Measurements from ENCODE around the gene EPHB2.

DNA sequence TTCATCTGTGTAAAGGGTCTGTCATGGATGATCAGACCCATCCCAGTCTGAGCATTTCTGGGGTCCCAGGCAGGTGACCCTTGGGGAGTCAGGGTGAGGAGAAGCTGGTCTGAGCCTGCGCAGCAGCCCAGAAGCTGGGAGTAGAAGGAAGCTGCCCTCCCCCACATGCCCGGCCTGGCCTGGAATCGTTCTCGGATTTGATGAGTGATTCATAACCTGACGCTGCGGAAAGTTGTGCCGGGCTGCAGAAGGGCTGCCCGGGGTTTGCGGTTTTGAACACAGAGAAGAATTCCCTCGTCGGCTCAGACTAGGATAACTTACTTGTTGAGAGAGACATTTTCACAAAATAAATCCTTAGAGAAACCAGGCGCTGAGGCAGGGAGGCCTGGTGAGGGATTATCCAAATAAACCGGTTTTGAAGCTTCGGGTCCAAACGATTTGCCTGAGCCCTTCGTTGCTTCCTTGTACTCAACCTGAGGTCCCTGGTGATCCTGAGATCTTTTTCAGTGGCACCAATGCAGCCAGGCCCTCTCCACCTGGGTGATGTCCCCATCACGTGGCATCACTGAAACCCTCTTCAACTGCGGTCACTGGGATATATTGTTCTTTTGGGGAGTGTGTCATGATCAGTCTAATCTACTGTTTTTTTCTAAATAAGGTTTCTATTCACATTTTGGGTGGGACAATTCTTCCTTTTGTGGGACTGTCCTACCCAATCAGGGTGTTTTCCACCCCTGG is 29.2 kb downstream of the EPHB2 start:
- TF ChIP-seq POLR2AphosphoS5 (IDR thresholded peaks at IDR 0.05) (no peak), POLR2A (IDR thresholded peaks at IDR 0.05) (no peak)
- TF ChIP-seq, protein P1, sequence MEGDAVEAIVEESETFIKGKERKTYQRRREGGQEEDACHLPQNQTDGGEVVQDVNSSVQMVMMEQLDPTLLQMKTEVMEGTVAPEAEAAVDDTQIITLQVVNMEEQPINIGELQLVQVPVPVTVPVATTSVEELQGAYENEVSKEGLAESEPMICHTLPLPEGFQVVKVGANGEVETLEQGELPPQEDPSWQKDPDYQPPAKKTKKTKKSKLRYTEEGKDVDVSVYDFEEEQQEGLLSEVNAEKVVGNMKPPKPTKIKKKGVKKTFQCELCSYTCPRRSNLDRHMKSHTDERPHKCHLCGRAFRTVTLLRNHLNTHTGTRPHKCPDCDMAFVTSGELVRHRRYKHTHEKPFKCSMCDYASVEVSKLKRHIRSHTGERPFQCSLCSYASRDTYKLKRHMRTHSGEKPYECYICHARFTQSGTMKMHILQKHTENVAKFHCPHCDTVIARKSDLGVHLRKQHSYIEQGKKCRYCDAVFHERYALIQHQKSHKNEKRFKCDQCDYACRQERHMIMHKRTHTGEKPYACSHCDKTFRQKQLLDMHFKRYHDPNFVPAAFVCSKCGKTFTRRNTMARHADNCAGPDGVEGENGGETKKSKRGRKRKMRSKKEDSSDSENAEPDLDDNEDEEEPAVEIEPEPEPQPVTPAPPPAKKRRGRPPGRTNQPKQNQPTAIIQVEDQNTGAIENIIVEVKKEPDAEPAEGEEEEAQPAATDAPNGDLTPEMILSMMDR (IDR thresholded peaks at IDR 0.05) = no peak

Data from suprapubic skin (tissue), 4 donors.